GM19328 (cell line): Measurements from ENCODE around the gene JARID2.
A peak's percentile ranks its signal among the peaks of the same experiment; 100 is the strongest.

Source experiments
- ATAC-seq: cut with Tn5 transposase; IDR thresholded peaks from one replicate; pipeline ENCODE4 v1.9.1; 2021; ENCODE audit warnings: mild to moderate bottlenecking, moderate library complexity; ENCODE audit not compliant: unreplicated experiment

Gene JARID2

DNA sequence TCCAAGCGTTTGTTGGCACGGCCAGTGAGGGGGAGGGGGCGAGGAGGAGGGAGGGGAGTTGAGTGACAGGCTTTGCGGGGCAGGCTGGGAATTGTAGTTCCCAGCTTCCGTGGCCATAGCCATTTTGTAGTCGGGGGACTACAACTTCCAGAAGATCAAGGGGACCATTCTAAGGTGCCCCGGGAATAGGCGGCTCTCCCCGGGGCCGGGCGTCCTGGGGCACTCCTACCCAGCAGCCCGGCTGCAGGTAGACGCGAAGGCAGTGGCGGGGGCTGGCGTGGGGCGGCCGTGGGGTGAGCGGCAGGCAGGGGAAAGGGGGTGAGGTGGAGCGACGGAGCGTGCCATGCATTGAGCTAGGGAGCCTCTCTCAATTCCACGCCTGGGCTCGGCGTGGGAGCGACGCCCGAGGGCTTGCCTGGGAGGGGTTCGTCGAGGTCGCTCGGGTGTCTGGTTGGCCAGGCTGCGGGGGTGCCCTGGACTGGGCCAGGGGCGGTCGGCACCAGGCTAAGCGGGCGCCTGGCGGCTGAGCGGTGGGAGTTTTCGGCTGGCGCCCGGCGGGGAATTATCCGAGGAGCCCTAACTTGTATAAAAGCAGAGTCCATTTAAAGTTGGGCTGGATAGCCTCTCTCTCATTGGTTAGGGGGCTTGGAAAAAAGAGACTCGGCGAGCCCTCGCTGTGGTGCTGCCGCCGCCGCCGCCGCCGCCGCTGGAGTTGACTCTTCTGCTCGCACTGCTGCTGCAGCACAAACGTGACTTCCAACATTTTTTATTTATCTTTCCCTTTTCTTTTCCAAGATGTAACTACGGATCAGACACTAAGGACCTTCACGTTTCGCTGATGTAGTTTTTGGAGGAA is at the start of gene JARID2:
Gene JARID2, plus strand, starts transcription at position 709 of the 856 bp plus-strand sequence. CDS start 471 bp downstream, outside the sequence.
- peak; percentile 48 for ATAC-seq

DNA sequence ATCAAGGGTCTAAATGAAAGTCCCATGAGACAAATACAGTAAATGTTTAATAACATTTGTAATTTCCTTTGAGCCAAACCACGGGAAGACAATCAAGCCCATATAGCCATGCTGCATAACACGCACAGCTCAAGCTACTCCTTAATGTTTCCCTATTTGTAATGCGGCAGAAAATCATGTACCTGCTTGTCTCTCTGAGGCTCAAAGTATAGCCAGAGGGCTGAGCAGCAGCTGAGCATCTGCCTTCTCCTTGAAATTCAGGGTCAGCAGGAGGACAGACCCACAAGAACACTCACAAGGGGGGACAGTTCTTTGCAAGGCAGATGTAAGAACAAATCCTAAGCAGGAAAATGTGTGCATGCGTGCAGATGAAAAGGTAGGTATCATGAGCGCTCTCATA is 45.8 kb upstream of the JARID2 start:
- ATAC-seq: no peak

DNA sequence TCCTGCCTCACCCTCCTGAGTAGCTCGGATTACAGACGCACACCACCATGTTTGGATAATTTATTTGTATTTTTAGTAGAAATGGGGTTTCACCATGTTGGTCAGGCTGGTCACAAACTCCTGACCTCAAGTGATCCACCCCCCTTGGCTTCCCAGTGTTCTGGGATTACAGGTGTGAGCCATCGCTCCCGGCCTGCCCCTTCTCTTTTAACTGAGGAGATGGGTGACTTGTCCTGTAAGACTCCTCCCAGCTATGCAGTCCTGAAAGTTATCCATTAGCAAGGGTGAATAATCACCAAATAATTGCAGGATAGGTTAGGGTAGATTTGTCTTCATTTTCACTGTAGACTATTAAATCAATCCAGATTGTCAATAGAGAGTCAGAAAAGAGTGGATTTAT is 40.5 kb upstream of the JARID2 start:
- ATAC-seq: no peak

DNA sequence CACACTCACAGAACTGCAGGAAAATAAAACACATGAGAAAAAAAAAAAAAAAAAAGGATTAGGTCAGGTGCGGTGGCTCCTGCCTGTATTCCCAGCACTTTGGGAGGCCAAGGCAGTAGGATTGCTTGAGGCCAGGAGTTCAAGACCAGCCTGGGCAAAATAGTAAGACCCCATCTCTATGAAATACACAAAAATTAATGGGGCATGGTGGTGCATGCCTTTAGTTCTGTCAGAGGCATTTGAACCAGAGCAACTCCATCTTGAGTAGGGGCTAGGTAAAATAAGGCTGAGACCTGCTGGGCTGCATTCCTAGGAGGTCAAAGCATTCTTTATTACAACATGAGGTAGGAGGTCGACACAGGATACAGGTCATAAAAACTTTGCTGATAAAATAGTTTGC is 39.0 kb upstream of the JARID2 start:
- no peak for ATAC-seq

DNA sequence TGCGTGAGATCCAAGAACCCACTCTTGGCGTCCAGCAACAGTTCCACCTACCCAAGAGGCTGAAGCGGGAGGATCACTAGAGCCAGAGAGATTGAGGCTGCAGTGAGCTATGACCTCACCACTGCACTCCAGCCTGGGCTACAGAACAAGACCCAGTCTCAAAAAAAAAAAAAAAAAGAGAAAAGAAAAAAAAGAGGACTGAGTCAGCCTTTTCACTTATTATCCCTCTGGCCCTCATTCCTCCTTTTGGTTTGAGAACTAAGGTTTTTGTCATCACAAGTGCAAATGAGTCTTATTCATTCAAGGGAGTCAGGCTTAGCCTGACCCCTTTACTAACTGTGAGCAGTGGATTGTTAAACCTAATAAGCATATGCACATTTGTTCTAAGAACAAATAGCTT is 37.9 kb upstream of the JARID2 start:
- ATAC-seq: no peak

DNA sequence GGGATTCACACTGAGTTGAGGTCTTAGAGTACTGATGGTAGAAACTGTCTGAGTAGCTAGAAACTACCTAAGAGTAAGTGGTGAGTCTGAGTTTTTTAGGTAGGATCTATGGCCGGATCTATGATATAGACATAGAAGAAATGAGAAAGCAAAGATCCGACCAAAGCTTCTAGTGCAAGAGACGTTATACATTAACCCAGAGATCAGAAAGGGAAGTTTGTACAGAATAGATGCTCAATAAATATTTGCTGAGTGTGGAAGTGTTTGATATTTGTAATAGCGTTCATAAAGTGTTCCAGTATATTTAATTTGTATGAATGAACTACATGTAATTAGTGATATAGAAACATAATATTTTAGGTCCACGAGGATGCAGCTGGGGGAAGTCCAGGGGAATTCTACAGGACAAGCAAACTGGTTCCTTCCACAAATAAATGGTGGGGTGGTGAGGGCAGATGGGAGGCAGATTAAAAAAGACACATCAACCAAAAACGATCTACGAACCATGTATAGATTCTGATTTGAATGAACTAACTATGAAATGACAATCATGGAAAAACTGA is 31.9 kb upstream of the JARID2 start:
- no peak for ATAC-seq

DNA sequence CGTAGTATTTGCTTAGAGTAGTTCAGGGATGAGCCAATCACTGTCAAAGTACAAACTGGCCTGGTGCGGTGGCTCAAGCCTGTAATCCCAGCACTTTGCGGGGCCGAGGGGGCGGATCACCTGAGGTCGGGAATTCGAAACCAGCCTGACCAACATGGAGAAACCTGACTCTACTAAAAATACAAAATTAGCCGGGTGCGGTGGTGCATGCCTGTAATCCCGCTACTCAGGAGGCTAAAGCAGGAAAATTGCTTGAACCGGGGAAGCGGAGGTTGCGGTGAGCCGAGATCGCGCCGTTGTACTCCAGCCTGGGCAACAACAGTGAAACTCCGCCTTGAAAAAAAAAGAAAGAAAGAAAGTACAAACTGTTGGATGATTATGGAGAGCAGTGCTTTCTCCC is 27.5 kb upstream of the JARID2 start:
- no peak for ATAC-seq

DNA sequence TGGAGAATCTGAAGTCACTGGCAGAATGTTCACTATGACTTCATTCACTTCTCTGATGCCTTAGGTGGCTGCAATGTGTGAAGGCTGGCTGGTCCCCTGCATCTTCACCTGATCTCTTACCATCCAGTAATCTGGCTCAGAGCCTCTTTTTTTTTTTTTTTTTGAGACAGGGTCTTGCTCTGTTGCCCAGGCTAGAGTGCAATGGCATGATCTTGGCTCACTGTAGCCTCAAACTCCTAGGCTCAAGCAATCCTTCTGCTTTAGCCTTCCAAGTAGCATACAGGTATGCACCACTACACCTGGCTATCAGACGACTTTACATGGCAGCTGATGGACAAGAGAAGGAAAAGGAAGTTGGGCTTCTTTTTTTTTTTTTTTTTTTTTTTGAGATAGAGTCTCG is 25.8 kb upstream of the JARID2 start:
- ATAC-seq: no peak

DNA sequence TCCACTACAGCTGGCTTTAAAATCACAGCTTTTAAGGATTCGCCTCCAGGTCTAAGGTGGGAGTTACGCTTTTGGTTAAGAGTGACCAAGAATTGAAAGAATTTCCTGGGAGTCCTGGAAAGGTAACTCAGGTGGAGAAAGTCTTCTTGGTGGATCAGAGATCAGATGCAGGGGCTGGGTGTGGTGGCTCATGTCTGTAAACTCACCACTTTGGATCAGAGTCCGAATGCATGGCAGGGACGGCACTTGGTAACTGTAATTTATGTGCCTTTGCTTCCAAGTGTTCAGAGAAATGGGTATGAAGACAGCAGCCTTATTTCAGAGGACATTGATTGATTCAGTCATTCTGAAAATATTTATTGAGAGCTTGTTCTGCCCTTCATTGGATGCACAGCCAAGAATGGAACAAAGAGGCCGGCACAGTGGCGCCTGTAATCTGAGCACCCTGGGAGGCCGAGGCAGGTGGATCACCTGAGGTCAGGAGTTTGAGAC is 18.0 kb upstream of the JARID2 start:
- ATAC-seq: no peak

DNA sequence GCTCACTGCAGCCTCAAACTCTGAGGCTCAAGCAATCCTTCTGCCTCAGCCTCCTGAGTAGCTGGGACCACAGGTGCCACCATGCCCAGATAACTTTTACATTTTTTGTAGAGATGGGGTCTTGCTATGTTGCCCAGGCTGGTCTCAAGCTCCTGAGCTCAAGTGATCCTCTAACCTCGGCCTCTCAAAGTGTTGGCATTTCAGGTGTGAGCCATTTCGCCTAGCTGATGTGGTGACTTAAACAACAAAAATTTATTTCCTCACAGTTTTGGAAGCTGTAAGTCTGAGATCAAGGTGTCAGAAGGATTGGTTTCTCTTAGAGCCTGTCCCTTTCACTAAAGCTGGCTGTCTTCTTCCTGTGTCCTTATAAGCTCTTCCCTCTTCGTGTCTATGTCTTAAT is 15.0 kb upstream of the JARID2 start:
- no peak for ATAC-seq

DNA sequence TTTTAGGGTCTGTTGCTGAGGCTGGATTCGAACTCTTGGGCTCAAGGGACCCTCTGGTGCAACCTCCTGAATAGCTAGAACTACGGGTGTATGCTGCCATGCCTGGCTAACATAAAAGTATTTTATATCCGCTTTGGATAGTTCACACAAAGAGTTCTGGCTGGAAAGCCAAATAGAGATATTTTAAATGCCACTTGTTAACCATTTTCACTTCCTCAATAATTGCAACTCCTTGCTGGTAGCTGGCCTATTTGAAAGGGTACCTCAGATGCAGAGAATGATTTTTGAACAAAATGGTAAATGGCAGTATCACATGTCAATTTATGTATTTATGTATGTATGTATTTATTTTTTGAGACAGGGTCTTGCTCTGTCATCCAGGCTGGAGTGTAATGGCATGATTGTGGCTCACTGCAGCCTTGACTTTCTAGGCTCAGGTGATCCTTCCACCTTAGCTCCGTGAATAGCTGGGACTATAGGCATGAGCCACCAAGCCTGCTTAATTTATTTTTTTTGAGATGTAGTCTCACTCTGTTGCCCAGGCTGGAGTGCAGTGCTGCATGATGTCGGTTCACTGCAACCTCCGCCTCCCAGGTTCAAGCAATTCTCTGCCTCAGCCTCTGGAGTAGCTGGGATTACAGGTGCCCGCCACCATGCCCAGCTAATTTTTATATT is 12.9 kb upstream of the JARID2 start:
- no peak for ATAC-seq

DNA sequence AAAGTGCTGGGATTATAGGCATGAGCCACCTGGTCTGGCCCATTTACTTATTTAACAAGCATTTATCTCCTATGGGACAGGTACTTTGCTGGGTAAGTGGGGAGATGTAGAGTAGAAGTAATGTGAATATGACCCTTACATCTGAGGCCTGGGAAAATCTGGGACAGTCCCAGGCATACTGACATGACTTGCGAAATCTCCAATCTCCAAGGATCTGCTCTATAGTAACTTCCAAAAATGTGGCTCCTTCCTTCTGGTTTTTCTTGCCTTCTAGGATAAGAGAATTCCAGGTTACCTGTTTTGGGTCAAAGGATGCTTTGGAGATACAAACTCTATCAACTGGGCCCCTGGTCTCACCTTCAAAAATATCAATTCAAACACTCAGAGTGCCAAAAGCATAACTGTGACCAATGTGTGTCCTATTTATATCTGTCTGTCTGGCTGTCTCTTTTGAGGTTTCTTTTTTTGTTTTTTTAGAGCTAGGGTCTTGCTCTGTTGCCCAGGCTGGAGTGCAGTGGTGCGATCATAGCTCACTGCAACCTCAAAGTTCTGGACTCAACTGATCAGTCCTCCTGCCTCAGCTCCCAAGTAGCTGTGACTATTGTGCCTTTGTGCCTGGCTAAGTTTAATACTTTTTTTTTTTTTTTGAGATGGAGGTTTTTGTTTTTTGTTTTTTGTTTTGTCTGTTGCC is 11.7 kb upstream of the JARID2 start:
- ATAC-seq: peak; percentile 55

DNA sequence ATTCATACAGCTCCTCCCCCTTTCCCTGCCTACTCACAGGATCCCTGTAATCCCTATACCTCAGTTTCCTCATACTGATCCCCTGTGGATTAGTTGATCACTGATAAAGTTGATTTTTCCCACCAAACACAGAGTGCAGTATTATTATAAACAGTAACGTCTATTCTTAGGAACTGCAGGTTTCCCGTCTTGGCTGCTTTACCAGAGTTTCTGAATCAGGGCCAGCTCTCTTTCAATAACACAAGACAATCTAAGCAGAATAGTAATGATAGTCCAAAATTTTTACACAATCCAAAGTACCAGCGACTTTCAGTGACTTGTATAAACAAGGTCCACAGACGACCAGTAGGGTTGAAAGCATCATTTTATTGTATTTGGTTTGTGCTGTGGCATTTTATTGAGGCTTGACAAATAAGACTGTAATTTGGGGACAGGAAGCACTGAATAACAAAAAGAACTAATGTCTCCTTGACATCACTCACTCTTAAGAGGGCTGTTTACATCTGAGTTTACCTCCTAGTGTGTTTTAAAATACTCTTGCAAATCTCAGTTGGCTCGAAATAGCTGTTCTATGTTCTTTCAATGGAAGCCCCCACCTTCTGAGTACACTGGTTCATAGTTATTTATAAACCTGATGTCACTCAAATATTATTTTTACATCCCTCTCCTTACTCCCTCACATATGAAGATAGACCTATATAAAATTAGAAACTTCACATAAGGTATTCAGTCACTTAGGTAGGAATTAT is 6.1 kb upstream of the JARID2 start:
- ATAC-seq: no peak

DNA sequence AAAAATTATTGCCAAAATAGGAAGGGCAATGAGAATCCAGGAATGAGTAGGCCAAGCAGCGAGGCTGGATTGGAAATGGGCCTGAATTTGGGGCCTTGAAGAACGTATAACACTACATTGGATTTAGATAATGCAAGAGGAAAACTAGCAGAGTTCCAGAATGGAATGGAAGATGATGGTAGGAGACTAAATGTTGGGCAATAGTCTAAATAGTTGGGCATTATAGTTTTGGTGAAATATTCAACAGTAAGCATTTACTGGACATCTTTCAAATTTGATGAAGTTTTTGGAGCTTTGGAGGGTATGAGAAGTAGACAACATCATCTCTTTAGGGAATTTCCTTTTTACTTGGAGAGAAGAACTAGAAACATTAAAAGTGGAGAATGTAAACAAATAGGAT is 3.4 kb upstream of the JARID2 start:
- ATAC-seq: no peak

DNA sequence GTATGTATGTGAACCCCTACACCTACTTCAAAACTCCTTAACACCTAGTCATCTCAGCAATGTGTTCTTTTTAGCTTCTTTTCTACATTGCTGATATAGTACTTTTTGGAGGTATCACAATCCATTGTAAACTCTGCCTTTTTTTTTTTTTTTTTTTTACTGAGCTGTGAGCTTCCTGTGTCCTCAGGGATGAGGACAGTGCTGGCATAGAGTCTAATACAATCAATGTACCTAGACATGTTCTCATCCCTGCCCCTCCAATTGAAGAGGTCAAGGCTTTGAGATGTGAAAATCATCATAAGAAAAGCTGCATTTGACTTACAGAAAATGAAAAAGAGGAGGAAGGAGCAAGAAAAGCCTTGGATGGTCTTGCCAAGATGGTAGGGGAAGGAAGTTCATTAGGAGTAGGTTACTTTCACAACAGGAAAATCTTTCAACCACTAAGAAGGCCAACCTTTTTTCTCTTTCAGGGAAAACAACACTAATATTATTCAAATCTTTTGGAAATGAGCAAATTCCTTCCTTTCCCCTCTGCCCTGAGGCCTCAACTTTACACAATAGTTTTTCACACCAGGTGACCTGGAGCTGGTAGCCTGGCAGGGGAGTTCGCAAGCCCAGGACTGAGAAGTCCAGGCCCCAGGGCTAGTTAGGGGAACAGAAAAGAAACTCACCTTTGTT is 2.8 kb upstream of the JARID2 start:
- ATAC-seq: no peak

DNA sequence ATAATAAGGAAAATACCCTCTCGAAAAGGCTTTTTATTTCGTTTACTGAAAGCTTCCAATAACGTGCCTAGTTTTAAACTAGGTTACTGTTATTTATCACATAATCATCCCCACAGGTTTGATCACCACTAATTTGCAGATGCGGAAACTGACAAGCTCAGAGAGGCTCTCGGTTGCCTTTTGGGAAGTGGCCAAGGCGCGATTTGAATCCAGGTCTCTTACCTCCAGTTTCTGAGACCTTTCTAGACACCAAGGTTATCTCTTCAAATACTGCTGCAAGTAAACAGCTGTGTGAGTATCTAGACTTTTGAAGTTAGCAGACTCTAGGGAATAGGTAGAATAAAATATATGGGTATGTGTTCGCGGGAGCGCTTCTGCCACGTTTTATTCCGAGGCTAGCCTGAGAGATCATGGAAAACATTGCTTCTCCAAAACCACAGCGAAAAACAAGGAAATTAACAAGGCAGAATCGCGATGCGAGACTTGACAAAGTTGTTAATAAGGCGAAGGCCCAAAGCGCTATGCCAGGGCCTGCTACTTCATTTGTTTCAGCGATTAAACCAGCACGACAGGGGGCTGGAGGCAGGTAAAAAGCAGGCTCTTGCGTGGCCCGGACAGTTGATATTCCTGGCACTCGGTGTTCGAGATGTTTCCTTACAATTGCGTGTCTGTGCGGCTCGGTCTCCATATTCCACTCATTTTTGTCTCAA is 1.8 kb upstream of the JARID2 start:
- no peak for ATAC-seq

DNA sequence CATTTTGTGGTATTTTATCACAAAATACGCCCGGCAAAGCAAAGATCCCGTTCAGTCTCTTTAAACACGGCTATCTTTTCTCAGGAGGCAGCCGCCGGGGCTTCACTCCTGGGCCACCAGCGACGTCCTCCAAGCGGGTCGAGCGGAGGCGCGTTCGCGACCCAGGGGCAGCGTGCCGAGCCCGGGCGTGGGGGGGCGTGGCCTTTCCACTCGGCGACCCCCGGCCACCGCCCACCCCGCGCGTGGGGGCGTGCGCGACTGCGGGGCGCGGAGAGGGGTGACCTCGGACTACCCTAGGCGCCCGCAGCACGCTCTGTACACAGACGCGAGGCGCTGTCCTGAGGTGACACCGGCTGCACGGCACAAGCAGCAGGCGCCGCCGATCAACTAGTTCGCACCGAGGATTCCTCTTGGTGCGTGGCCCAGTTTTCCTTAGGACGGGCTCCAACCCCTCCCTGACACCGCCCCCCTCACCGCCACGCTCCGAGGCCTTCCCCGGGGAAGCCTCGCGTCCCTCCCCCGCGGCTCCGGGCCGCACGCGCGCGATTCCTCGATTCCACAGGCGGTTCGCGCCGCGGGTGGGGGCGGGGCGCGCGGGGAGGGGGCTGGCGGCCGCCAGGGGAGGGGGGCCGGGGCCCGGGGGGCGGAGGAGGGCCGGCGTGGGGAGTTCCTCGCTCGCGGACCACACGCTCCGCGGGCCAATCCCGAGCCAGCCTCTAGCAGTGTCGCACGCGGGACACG is 1.1 kb upstream of the JARID2 start:
- peak; percentile 18 for ATAC-seq

DNA sequence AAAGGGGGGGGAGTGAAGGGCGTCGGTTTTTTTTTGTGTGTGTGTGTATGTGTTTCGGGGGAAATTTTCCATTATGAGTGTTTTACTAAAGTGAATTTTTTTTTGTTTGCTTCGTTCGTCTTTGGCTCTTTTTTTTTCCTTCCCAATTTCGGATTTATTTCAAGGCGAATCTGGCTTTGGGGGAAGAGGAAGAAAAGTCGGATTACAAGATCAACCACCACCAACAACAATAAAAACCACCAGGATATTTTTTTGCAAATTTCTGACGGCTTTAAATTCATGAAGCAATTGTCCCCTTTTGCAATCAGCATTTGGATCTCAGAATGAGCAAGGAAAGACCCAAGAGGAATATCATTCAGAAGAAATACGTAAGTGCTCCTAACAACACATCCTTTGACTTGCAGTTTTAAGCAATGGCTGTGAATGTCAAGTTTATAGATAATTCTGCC is 372 bp downstream of the JARID2 start:
- ATAC-seq: no peak
